HG03432 (cell line): ENCODE measurements around the gene CEP250.
A peak's percentile ranks its signal among the peaks of the same experiment; 100 is the strongest.
"Not testable (repeated sequence)": the region's sequence is repeated elsewhere in the genome, so short reads cannot be mapped to it uniquely, and the experiment has no call there.

Experiments used
- ATAC-seq: cut with Tn5 transposase; IDR thresholded peaks from one replicate; pipeline ENCODE4 v1.9.1; 2021; ENCODE audit warnings: mild to moderate bottlenecking, moderate library complexity; ENCODE audit not compliant: unreplicated experiment

CEP250 gene

GRCh38 chr20:35523298-35523888 lies 68.0 kb downstream of the CEP250 start:
- ATAC-seq = no peak

- ATAC-seq = no peak
Measured at GRCh38 chr20:35525639-35526038, 70.2 kb downstream of the CEP250 start.

- no peak for ATAC-seq
Measured at GRCh38 chr20:35527122-35527769, 71.8 kb downstream of the CEP250 start.

- ATAC-seq = no peak
Measured at GRCh38 chr20:35529552-35529951, 74.2 kb downstream of the CEP250 start, which contains the start of gene C20orf173. TSS of gene C20orf173 (minus strand) at chr20:35529652. CDS start at chr20:35529373, 279 bp downstream.

GRCh38 chr20:35539756-35540212 lies 84.4 kb downstream of the CEP250 start:
- ATAC-seq = peak; percentile 44

- ATAC-seq = no peak
Measured at GRCh38 chr20:35541118-35541782, 85.9 kb downstream of the CEP250 start.

- ATAC-seq = peak; percentile 93
Measured at GRCh38 chr20:35541783-35542662, 86.6 kb downstream of the CEP250 start, which contains the start of gene ERGIC3. TSS of gene ERGIC3 (plus strand) at chr20:35542078. CDS start at chr20:35542098, 20 bp downstream.

- ATAC-seq = no peak
Measured at GRCh38 chr20:35542990-35543389, 87.6 kb downstream of the CEP250 start.

GRCh38 chr20:35544436-35544835 lies 89.0 kb downstream of the CEP250 start:
- no peak for ATAC-seq

- ATAC-seq = not testable (repeated sequence)
Measured at GRCh38 chr20:35544941-35545340, 89.5 kb downstream of the CEP250 start.

GRCh38 chr20:35546127-35546526 lies 90.7 kb downstream of the CEP250 start:
- no peak for ATAC-seq

GRCh38 chr20:35547329-35547728 lies 91.9 kb downstream of the CEP250 start:
- no peak for ATAC-seq

GRCh38 chr20:35551503-35551902 lies 96.1 kb downstream of the CEP250 start:
- no peak for ATAC-seq

GRCh38 chr20:35552914-35553313 lies 97.5 kb downstream of the CEP250 start:
- ATAC-seq = no peak

GRCh38 chr20:35555461-35555860 lies 100.1 kb downstream of the CEP250 start:
- ATAC-seq = not testable (repeated sequence)

- no peak for ATAC-seq
Measured at GRCh38 chr20:35555951-35556645, 100.7 kb downstream of the CEP250 start.

GRCh38 chr20:35556871-35557270 lies 101.5 kb downstream of the CEP250 start:
- ATAC-seq = no peak

- no peak for ATAC-seq
Measured at GRCh38 chr20:35558451-35558850, 103.1 kb downstream of the CEP250 start.

- no peak for ATAC-seq
Measured at GRCh38 chr20:35559042-35559693, 103.8 kb downstream of the CEP250 start.

GRCh38 chr20:35560105-35560511 lies 104.7 kb downstream of the CEP250 start:
- ATAC-seq = no peak
